DMS153 treated with DMSO at 0.1 percent for 48 hours (cell line): Measurements from ENCODE around the gene PTPRG.
A peak's percentile ranks its signal among the peaks of the same experiment; 100 is the strongest.
"Not testable (repeated sequence)": the region's sequence is repeated elsewhere in the genome, so short reads cannot be mapped to it uniquely, and the experiment has no call there.

Experiments used
- DNase-seq: peaks from one replicate; lab custom pipeline; 2025; ENCODE audit not compliant: unreplicated experiment; lab: John Stamatoyannopoulos, UW

PTPRG gene

DNA sequence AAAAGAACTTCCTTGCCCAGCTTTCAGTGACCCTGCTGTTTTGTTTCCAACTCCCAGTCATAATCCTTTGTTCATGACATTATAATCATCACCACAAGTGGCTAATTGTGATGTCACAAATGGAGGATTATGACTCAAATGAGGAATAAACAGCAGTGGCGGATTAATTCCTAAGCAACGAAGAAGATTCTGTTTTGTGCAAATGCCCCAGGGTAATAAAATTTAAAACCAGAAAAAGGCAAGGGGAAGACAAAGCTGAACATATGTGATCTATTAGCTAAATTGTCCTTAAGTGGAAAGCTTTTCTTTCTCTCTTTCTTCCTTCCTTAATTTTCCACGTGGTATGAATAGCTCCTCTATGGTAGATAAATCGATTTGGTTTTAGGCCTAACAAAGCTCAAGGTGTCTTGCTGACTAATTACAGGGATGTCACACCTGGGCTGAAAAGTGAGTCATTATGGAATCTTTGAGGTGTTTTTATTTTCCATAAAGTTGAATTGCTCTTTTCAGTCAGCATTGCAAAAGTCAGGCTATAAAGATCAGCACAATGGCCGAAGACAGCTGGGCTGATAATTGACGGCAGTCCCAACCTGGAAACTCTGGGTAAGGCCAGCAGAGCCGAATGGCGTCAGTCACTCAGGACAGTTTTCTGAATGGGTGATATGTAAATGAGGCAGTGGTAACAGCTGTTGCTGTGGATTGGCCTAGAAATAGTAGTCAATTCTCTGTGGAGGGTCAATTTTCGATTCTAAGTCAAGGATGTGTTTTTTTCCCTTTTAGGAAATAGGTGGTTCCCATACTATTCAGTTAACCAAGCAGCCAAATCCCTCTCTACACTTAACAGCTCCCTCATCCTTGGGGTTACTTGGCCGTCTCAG is 121.5 kb downstream of the PTPRG start:
- DNase-seq: no peak

DNA sequence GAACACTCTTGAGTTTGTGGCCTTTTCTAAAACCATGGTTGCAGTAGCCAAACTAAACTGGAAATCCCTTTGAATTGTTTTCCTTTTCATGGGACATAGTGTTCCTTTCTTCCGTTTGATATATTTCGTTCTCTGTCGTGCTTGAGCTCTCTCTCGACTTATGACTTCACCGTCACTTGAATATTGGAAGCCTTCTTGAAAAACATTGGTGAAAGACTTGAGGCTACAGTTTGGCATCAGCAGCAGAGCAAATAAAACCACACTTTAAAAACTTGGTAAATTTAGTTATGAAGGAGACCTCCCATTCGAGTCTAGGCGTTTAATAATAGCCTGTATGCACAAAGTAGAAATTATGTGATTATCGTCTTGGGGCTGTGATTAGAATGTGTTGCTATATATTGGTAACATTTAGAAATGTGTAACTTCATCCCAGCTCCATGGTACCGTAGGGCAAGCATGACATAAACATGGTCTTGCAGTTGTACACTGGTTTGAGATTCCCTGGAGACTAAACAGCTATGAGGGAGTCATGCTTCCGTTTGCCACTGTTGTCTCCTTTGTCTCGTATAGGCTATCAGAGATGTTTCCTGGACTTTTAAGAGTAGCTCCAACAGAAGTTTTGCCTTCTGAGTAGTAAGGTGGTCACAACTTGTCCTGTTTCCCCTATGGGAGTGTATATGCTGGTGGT is 122.3 kb downstream of the PTPRG start:
- no peak for DNase-seq

DNA sequence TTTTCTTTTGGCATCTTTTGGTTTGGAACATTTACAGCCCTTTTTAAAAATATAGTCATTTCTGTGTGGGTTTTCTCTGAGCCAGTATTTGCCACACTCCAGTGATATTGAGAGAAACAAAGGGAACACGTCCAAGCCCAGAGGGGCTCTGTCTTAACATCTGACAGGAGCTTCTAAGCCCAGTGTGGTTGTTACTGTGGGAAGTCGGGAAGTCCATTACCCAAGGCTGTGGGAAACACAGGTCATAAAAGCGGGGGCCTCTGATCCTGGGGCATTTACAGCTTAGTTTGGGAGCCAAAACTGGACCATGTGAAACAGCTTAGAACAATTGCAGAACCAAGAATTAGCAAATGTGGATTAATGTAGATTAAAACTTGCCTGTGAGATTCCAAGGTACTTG is 123.0 kb downstream of the PTPRG start:
- DNase-seq: no peak

DNA sequence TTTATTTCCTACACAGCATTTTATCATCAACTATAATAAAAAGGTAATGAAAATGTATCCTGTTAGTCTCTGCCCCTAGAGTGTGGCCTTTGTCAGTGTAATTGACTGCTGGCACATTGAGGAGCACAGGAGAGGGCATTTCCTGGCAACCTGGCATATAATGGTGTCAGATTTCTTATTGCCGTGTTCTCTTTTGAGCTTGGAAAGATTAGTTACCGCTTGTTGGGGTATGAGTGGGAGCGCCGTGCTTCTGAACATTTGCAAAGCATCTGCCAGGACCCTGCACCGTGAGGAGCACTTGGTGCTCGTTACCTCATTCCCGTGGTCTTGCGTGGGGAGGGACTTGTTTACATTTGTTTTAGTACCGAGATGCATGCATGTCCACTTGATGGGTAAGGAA is 124.4 kb downstream of the PTPRG start:
- peak; percentile 64 for DNase-seq

DNA sequence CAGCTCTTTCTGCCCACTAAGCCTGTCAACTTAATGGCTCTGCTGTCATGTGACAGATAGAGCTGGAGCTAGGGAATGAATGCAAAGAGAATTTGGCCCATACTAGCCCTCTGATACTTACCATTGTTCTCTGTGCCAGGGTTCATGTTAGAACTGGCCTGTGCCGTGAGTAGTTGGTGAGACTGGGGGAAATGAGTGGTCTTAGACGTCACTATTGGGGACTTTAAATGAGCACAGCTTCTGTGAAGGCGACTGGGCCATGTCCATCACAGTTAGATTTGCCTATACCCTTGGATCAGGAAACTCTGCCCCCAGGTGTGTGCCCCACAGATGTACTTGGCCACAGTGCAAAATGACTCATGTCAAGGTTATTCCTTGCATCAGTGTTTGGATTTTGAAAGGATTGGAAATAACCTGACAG is 124.9 kb downstream of the PTPRG start:
- no peak for DNase-seq

DNA sequence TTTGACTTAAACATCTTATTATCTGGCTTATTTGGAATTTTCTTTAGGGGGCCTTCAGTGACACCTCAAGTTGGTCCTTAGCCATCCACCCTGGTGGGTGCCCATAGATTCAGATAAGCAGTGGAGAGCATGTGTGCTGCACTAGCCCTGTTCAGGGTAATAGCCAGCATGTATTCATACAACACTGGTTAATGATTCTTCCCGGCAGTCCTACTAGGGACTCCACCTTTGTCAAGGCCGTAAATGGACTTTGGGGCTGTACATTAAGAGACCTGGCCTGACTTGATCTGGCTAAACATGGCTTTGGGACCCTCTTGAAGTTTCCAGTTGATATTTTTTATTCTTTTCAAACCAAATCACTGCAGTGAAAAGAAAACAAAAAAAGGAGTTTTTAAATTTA is 125.8 kb downstream of the PTPRG start:
- DNase-seq: no peak

DNA sequence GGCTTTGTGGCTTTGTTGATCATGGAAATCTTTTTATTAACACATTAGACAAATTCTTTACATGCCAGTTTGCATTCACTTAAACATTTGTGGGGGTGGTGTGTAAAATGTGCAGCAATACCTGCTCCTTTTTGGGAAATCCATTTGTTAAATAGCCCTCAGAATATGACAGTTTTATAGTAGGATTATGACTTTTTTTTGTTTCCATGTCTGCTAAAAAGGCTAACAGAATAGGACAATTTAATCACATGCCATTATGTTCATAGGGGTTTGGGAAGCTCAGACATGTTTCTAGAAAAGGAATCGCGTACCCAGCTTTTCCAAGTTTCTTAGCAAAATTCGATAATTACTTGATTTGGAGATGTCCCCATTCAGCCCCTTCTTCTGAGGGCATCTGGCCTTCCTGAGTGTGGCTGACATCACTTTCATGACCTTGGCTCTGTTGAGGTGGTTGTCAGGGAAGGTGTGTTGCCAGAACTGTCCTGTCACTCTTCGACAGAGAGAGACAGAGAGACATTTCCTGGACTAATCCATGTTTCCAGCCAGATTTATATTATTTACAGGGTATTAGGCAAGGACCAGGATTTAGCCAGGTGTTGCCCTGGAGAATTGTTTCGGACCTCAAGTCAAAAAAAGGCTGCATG is 126.4 kb downstream of the PTPRG start:
- no peak for DNase-seq

DNA sequence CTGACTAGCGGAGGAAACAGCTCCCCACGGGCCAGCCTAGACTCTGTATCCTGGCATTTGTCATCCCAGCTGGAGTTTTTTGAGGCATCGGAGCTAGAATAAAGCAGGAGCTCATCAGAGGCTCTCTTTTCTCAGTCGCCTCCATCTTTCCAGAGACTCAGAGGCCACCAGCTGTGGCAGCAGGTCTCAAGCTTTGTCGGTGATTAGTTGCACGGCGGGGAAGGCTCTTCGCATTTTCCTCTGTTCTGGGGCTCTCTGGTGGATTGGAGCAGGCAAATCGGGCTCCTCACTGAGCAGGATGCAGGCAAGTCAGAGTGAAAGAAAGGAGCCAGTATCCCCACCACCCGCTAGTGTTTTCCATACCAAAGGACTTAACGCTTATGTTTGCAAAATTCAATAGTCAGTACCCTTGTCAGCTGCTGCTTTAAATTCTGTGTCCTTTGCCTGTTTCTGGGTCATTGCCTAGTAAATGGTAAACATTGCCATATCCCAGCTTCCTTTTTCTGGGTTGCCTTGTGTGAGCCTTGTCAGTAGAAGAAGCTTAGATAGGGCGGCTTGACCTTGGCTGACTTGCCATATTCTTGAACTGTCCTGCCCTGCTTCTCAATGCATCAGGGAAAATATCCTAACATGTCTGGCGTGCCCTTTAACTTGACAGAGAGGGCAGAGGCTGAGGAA is 127.1 kb downstream of the PTPRG start:
- no peak for DNase-seq

DNA sequence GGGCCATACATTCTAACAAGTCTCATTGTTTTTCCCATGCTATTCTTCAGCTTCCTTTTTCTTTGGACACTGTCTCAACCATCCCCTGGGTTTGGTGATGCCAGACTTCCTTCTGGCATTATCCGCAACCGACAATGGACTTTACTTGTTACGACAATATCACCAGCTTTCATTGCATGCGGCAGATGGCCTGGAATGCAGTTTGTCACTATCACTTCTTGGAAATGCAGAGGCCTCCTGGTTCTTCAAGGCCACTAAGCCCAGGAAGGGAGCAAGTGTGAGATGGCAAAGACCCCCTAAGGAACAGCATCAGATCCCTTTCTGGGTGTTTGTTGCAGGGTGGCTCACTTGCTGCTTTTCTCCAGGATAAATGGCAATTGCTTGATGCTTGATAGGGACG is 128.6 kb downstream of the PTPRG start:
- no peak for DNase-seq

DNA sequence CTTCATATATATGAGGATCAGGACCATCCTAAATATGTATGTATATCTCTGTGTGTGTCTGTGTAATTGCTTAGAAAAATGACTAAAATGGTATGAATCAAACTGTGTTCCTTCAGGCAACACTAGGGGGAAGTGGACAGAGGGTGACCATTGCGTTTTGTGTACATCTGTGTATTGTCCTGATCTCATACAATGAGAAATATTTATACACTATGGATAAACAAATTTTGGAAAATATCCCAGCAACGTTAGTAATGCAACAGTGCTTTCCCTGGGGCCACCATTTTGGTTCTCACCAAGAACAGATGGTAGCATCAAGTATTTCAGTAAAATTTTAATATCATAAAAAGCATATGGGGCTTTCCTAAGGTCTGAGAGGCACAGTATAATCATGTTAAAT is 130.1 kb downstream of the PTPRG start:
- DNase-seq: no peak

DNA sequence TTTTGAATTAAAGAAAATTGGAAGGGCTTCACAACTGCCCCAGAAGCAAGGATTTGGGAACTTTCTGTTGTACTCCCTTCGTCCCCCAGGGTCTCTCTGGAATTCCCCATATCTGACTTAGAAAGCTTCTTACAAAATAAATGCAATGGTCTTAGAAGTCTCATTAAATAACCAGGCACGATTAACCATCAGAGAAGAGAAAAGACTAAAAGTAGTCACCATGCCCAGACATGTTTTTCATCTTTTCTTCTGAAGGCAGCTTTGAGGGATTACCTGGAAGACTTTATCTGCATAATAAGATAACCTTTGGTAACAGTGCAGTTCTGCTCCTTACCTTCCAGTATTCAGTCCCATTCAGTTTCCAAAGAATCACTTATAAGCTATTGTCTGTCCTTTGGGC is 135.9 kb downstream of the PTPRG start:
- no peak for DNase-seq

DNA sequence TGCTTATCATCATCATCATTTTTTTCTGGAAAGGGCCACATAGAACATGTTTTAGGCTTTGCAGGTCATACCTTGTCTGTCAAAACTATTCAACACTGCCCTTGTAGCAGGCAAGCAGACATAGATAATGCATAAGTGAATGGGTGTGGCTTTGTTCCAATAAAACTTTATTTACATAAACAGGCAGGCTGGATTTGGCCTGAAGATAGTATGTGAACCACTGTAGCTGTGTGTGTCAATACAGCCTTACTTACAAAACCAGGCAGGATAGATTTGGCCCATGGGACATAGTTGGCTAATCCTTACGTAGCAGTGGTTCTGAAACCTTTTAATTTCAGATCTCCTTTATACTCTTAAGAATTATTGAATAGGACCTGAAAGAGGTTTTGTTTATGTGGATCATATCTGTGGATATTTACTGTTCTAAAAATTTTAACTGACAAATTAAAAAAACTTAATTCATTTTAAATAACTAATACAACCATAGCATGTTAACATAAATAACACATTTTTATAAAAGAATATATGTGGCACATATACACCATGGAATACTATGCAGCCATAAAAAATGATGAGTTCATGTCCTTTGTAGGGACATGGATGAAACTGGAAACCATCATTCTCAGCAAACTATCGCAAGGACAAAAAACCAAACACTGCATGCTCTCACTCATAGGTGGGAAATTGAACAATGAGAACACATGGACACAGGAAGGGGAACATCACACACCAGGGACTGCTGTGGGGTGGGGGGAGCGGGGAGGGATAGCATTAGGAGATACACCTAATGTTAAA is 137.1 kb downstream of the PTPRG start:
- not testable (repeated sequence) for DNase-seq

DNA sequence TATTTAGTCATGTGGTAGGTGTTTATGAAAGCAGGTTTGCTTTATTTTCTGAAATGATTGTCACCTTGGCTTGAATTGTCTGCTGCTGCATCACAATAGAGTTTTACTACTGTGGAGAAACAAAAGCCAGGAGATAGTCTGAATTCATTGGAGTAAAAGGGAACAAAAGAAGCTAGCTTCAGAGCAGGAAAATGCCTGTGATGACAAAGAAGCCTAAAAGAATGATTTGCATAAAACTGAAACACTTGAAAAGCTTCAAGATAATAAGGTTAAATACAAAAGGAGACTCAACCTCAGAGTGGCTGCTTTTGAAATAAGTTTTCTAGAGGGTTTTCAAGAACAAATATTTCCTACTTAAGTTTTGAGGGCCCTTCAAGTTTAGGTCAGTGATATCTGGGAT is 138.3 kb downstream of the PTPRG start:
- DNase-seq: no peak

DNA sequence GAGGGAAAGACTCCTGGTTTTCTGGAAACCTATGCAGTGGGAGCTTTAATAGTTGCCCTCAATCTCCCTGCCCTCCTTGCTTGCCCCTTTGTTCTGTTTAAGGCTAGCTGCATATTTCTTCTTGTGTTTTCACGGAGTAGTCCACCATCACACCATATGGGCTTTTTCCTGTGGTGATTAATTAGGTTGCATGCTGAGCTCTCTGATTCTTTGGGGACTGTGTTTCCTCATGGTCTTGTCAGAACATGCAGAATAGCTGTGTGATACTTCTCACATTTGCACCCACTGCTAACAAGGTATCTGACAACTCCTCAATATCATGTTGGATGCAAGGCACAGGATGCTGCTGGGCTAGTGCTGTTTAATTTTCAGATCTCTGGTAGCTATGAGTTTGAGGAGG is 139.6 kb downstream of the PTPRG start:
- DNase-seq: no peak

DNA sequence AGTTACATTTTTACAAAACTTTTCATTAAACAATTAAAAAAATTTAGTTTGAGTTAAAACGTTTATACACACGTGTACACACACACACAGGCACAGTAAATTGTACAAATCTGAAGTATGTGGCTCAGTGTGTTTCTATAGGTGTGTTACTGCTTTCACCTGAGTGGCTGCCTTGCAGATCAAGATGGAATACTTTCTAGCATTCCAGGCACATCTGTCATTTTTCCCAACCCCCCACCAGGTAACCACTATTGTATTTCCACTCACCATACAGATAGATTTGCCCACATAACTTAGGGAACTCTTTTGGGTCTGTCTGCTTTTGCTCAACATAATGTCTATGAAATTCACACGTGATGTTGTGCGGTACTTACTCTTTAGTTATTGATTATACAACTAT is 141.1 kb downstream of the PTPRG start:
- no peak for DNase-seq

DNA sequence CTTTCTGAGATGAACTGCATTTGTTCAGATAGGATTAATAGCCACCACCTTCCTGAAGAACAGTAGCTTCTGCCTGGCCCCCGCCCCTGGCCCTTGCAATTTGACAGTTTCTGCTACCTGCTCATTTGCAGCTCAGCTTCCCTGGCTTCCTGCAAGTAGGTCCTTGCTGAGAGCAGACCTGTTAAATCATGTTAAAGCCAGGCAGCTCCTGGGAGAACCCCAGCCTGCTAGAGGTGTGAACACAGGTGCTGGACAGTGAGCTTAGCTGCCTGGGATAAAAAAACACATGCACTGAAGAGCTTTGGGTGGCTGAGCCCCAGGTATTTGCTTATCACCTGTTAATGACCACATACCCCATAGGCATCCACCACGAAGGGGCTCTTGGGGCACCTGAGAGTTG is 143.4 kb downstream of the PTPRG start:
- no peak for DNase-seq

DNA sequence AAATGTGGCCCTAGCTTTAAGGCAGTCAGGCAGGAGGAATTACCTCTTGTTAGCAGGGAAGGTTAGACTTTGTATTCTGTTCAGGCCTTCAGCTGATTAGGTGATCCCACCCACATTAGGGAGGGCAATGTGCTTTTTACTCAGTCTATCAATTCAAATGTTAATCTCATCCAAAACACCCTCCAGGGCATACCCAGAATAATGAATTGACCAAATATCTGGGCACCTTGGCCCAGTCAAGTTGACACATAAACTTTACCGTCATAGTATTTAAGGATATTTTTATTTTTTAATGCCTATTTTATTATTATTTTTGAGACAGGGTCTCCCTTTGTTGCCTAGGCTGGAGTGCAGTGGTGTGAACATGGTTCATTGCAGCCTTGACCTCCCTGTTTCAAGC is 146.1 kb downstream of the PTPRG start:
- no peak for DNase-seq

DNA sequence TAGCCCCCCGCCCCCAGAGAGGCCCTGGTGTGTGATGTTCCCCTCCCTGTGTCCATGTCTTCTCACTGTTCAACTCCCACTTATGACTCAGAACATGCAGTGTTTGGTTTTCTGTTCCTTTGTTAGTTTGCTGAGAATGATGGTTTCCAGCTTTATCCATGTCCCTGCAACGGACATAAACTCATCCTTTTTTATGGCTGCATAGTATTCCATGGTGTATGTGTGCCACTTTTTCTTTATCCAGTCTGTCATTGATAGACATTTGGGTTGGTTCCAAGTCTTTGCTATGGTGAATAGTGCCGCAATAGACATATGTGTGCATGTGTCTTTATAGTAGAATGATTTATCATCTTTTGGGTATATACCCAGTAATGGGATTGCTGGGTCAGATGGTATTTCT is 149.5 kb downstream of the PTPRG start:
- DNase-seq: not testable (repeated sequence)

DNA sequence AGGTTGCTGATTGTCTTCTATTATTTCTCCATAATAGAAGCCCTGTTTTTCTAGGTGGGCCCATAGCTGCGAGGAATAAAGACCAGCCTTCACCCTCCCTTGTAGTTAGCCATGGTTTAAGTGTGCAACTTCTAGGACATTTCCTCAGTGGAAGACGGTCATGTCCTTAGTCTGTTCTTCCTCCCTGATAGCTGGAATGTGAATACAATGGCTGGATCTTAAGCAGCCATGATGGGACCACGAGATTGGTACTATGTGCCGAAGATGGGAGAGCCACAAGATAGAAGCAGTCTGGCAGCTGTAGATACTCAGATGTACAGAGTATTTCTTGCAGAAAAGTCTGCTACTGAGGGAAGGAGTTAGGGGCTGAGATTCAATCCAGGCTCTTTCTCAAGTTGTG is 152.9 kb downstream of the PTPRG start:
- no peak for DNase-seq

DNA sequence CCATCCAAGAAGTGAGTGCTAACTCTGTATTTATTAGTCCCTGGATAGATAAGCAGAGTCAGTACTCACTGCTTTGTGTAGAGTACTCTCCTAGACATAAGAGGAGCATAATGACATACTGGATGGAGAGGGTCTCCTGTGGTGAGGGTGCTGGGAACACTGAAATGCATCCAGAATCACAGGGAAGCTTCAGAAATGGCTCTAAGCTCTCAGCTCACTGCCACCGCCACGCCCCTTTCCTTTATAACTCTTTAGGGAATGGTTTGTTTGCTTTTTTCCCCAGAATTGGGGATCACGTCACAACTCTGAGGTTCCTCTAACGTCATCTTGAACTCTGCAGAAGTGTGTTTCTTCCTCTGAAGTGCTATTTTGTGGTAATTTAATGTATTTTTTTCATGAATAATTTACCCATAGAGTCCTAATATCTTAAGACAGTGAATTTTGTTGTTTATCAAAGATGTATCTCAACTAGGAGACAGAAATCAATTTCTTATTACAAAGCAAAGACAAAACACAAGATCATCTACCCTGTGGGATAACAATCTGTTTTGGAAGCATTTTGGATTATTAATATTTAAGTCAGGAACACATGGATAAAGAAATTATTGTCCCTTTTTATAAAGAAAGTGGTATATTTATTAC is 154.6 kb downstream of the PTPRG start:
- DNase-seq: no peak
